ENCODE results near the gene PREB.

- TF ChIP-seq CTCF (IDR thresholded peaks at IDR 0.05; ENCODE audit: borderline replicate concordance, extremely low read depth, low read length, poor library complexity, severe bottlenecking) (no peak), EZH2 (IDR thresholded peaks at IDR 0.05; ENCODE audit: borderline replicate concordance, low read depth, low read length, severe bottlenecking) (no peak)
Observed at GRCh38 chr2:27083410-27084296, 50.8 kb downstream of the PREB start.

Measured in DND-41 (cell line).